ENCODE measurements around the gene SP2.

SP2 gene

GRCh38 chr17:47945529-47946508 lies 49.8 kb downstream of the SP2 start:
- peak overlapping the region; percentile 53 for H3K4me2 ChIP-seq
- TF ChIP-seq Cebpa-rat (IDR thresholded peaks at IDR 0.05): no peak
- peaks cover 44% of the 10 kb centered on the region for H3K36me3 ChIP-seq
- H3K9me3 ChIP-seq: no peaks in the 10 kb centered on the region
- H3K27ac ChIP-seq: peak overlapping the region; percentile 61
- H3K27me3 ChIP-seq: no peaks in the 10 kb centered on the region
- H3K4me1 ChIP-seq: peaks cover 71% of the 10 kb centered on the region
- H3K4me3 ChIP-seq: no peak overlapping the region
- peak overlapping the region; percentile 21; the same call in 1 of the 2 replicates for H3K9ac ChIP-seq
- no peaks in the 10 kb centered on the region for H4K20me1 ChIP-seq

- no peaks in the 10 kb centered on the region for H3K27me3 ChIP-seq
- H3K4me2 ChIP-seq: peak overlapping the region; percentile 53; the same call in 1 of the 2 replicates
- no peak overlapping the region for H3K4me3 ChIP-seq
- H3K27ac ChIP-seq: no peak overlapping the region
- peaks cover 67% of the 10 kb centered on the region for H3K4me1 ChIP-seq
- no peaks in the 10 kb centered on the region for H3K9me3 ChIP-seq
- TF ChIP-seq Cebpa-rat (IDR thresholded peaks at IDR 0.05): no peak
- H3K9ac ChIP-seq: no peak overlapping the region
- H4K20me1 ChIP-seq: no peaks in the 10 kb centered on the region
- H3K36me3 ChIP-seq: peaks cover 48% of the 10 kb centered on the region
These were observed 50.5 kb downstream of the SP2 start for GRCh38 chr17:47946516-47946915.

GRCh38 chr17:47946929-47947397 lies 50.9 kb downstream of the SP2 start:
- no peak overlapping the region for H3K4me2 ChIP-seq
- no peak for TF ChIP-seq Cebpa-rat (IDR thresholded peaks at IDR 0.05)
- H3K4me3 ChIP-seq: no peak overlapping the region
- peaks cover 64% of the 10 kb centered on the region for H3K4me1 ChIP-seq
- H3K9ac ChIP-seq: no peak overlapping the region
- no peak overlapping the region for H3K27ac ChIP-seq
- H3K27me3 ChIP-seq: no peaks in the 10 kb centered on the region
- no peaks in the 10 kb centered on the region for H3K9me3 ChIP-seq
- no peaks in the 10 kb centered on the region for H4K20me1 ChIP-seq
- peaks cover 50% of the 10 kb centered on the region for H3K36me3 ChIP-seq

- Histone ChIP-seq H3K9ac (peak overlapping the region; percentile 47), H3K27me3 (no peaks in the 10 kb centered on the region), H3K4me2 (peak overlapping the region; percentile 75), H3K4me1 (peaks cover 48% of the 10 kb centered on the region), H3K27ac (peak overlapping the region; percentile 20; the same call in 1 of the 2 replicates), H4K20me1 (no peaks in the 10 kb centered on the region), H3K9me3 (no peaks in the 10 kb centered on the region), H3K4me3 (0 out of 2 replicates have a peak overlapping the region, but pooled peaks have one; percentile 27), H3K36me3 (peaks cover 51% of the 10 kb centered on the region)
- no peak for TF ChIP-seq Cebpa-rat (IDR thresholded peaks at IDR 0.05)
These were observed 52.7 kb downstream of the SP2 start for GRCh38 chr17:47948706-47949196.

GRCh38 chr17:47949197-47949759 lies 53.2 kb downstream of the SP2 start:
- no peaks in the 10 kb centered on the region for H3K9me3 ChIP-seq
- H3K4me2 ChIP-seq: peak overlapping the region; percentile 75
- TF ChIP-seq Cebpa-rat (IDR thresholded peaks at IDR 0.05): no peak
- H3K27ac ChIP-seq: peak overlapping the region; percentile 20; the same call in 1 of the 2 replicates
- no peaks in the 10 kb centered on the region for H4K20me1 ChIP-seq
- peak overlapping the region; percentile 47 for H3K9ac ChIP-seq
- peaks cover 45% of the 10 kb centered on the region for H3K4me1 ChIP-seq
- H3K27me3 ChIP-seq: no peaks in the 10 kb centered on the region
- peaks cover 51% of the 10 kb centered on the region for H3K36me3 ChIP-seq
- H3K4me3 ChIP-seq: 0 out of 2 replicates have a peak overlapping the region, but pooled peaks have one; percentile 27

DNA sequence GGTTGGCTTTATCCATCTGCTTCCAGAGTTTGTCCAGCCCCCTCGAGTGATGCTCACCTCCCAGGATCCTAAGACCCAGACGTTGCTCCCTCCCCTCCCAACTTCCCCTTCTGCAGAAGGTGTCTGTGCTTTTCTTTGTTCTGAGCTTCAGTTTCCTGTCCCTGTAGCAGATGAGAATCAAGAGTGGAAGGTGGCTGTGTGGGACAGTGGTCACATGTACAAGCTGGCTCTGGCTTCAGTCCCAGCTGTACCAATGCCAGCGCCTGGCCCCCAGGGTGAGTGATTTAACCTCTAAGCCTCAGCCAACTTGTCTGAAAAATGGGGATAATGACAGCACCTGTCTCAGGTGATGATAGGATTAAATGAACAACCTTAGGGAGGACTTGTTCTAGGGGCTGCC lies 53.9 kb downstream of the SP2 start:
- Histone ChIP-seq H3K4me3 (no peak overlapping the region), H3K27ac (no peak overlapping the region), H3K9me3 (no peaks in the 10 kb centered on the region), H3K27me3 (no peaks in the 10 kb centered on the region), H3K4me2 (peak overlapping the region; percentile 75), H3K4me1 (peaks cover 39% of the 10 kb centered on the region), H4K20me1 (no peaks in the 10 kb centered on the region), H3K9ac (no peak overlapping the region), H3K36me3 (peaks cover 44% of the 10 kb centered on the region)
- TF ChIP-seq Cebpa-rat (IDR thresholded peaks at IDR 0.05): no peak

GRCh38 chr17:47950448-47950847 lies 54.4 kb downstream of the SP2 start:
- H3K27me3 ChIP-seq: no peaks in the 10 kb centered on the region
- TF ChIP-seq Cebpa-rat (IDR thresholded peaks at IDR 0.05): no peak
- peaks cover 39% of the 10 kb centered on the region for H3K36me3 ChIP-seq
- H3K4me1 ChIP-seq: peaks cover 34% of the 10 kb centered on the region
- no peaks in the 10 kb centered on the region for H4K20me1 ChIP-seq
- H3K4me2 ChIP-seq: no peak overlapping the region
- no peak overlapping the region for H3K4me3 ChIP-seq
- no peak overlapping the region for H3K27ac ChIP-seq
- H3K9me3 ChIP-seq: no peaks in the 10 kb centered on the region
- H3K9ac ChIP-seq: no peak overlapping the region

- H3K9ac ChIP-seq: no peak overlapping the region
- TF ChIP-seq Cebpa-rat (IDR thresholded peaks at IDR 0.05): no peak
- no peak overlapping the region for H3K4me2 ChIP-seq
- H3K27ac ChIP-seq: no peak overlapping the region
- no peaks in the 10 kb centered on the region for H3K9me3 ChIP-seq
- peaks cover 34% of the 10 kb centered on the region for H3K4me1 ChIP-seq
- no peaks in the 10 kb centered on the region for H4K20me1 ChIP-seq
- peaks cover 26% of the 10 kb centered on the region for H3K36me3 ChIP-seq
- no peaks in the 10 kb centered on the region for H3K27me3 ChIP-seq
- no peak overlapping the region for H3K4me3 ChIP-seq
These were observed 56.4 kb downstream of the SP2 start for GRCh38 chr17:47952171-47953021.

GRCh38 chr17:47953909-47954308 lies 57.9 kb downstream of the SP2 start:
- Histone ChIP-seq H3K4me1 (peaks cover 39% of the 10 kb centered on the region), H3K36me3 (peaks cover 18% of the 10 kb centered on the region; the same call in 1 of the 2 replicates), H3K27me3 (no peaks in the 10 kb centered on the region), H3K4me3 (no peak overlapping the region), H3K27ac (no peak overlapping the region), H4K20me1 (no peaks in the 10 kb centered on the region), H3K4me2 (no peak overlapping the region), H3K9ac (no peak overlapping the region), H3K9me3 (no peaks in the 10 kb centered on the region)
- no peak for TF ChIP-seq Cebpa-rat (IDR thresholded peaks at IDR 0.05)
